Fibroblast of lung (primary cell): ENCODE measurements around the gene PCGF6. TPM values are rescaled to one million over a fixed set of nuclear protein-coding genes. Genes with fewer than 3 reads are reported as not detected.
"Not testable (repeated sequence)": the region's sequence is repeated elsewhere in the genome, so short reads cannot be mapped to it uniquely, and the experiment has no call there.

Experiments
- DNase-seq, 2 donors: peaks; one replicate each; pipeline versions ENCODE4 v3.0.0 to v3.0.0-alpha.2; 2010; ENCODE audit warnings: low read depth in 2 of 2
- H2AFZ ChIP-seq: 2 replicates; pipeline ENCODE4 v1.5.1; 2012; ENCODE audit warnings: low read length, control low read depth, inconsistent platforms
- H3K27ac ChIP-seq: 2 replicates; pipeline ENCODE4 v1.5.1; 2011; ENCODE audit warnings: low read length, control low read depth; ENCODE audit not compliant: insufficient read depth
- H3K27me3 ChIP-seq: 2 replicates; pipeline ENCODE4 v1.5.1; 2011; ENCODE audit warnings: mild to moderate bottlenecking, low read length; ENCODE audit not compliant: control insufficient read depth, insufficient read depth
- H3K36me3 ChIP-seq: 2 replicates; pipeline ENCODE4 v1.5.1; 2011; ENCODE audit warnings: low read length; ENCODE audit not compliant: control insufficient read depth, insufficient read depth
- H3K4me1 ChIP-seq: 2 replicates; pipeline ENCODE4 v1.5.1; 2011; ENCODE audit warnings: low read length; ENCODE audit not compliant: control insufficient read depth, insufficient read depth; ENCODE audit errors: extremely low read depth
- H3K4me2 ChIP-seq: 2 replicates; pipeline ENCODE4 v1.5.1; 2011; ENCODE audit warnings: low read length, control low read depth; ENCODE audit not compliant: insufficient read depth; ENCODE audit errors: extremely low read depth
- H3K4me3 ChIP-seq, 4 experiments: fragments of 200-600 bp in 1 of 4; sonication (generic) in 1 of 4; replicated peaks in 1 of 4; 2 replicates each; pipeline ENCODE4 v1.5.1; 2011 to 2016; ENCODE audit warnings: low read length in 4 of 4, low read depth in 3 of 4, mild to moderate bottlenecking in 3 of 4, control low read depth in 2 of 4, inconsistent platforms in 1 of 4, mixed read lengths in 1 of 4; ENCODE audit not compliant: insufficient read depth in 1 of 4; ENCODE audit errors: control extremely low read depth in 1 of 4
- H3K79me2 ChIP-seq: 2 replicates; pipeline ENCODE4 v1.5.1; 2012; ENCODE audit warnings: mild to moderate bottlenecking, low read length, inconsistent platforms; ENCODE audit not compliant: control insufficient read depth, insufficient read depth
- H3K9ac ChIP-seq: 2 replicates; pipeline ENCODE4 v1.5.1; 2011; ENCODE audit warnings: mild to moderate bottlenecking, low read length, control low read depth; ENCODE audit not compliant: insufficient read depth
- H3K9me3 ChIP-seq: 2 replicates; pipeline ENCODE4 v1.5.1; 2012; ENCODE audit warnings: low read depth, low read length; ENCODE audit not compliant: control insufficient read depth, insufficient read depth
- H4K20me1 ChIP-seq: 2 replicates; pipeline ENCODE4 v1.5.1; 2011; ENCODE audit warnings: low read length; ENCODE audit not compliant: control insufficient read depth, insufficient read depth; ENCODE audit errors: extremely low read depth
- CTCF ChIP-seq, 2 donors: IDR thresholded peaks in 1 of 2; conservative IDR thresholded peaks in 1 of 2; 1 replicate in 1 of 2; 2 replicates in 1 of 2; pipeline ENCODE4 v1.5.1; 2011 to 2012; ENCODE audit warnings: low read length in 2 of 2, control low read depth in 1 of 2, inconsistent platforms in 1 of 2, low read depth in 1 of 2, mild to moderate bottlenecking in 1 of 2
- EZH2 ChIP-seq: IDR thresholded peaks from 2 replicates; pipeline ENCODE4 v1.5.1; 2012; ENCODE audit warnings: low read length, control low read depth, mild to moderate bottlenecking; ENCODE audit errors: missing control alignments
- polyA plus RNA-seq, 2 donors: library from polyadenylated mRNA; depleted of rRNA in 1 of 2; stranded (reverse) in 1 of 2; unstranded in 1 of 2; fragments of >200 nt; gene quantifications; 2 replicates each; pipeline ENCODE4 v1.2.1, GENCODE V29; 2011 to 2012; ENCODE audit warnings: missing spikeins in 1 of 2
- total RNA-seq: library from RNA; depleted of rRNA; stranded (reverse); fragments of >200 nt; gene quantifications from 2 replicates; pipeline ENCODE4 v1.2.1, GENCODE V29; 2014

Gene PCGF6
- total and polyA plus RNA-seq, 2 donors (not counting 1 experiment from before 2014, with no cell fraction given), result 8.9 to 13.2 TPM

- DNase-seq, result no peak
- Histone ChIP-seq H3K27me3 (peaks cover 4% of the 10 kb centered on the region), H3K9ac (no peak overlapping the region), H2AFZ (no peak overlapping the region), H4K20me1 (no peaks in the 10 kb centered on the region), H3K4me3 (no peak overlapping the region), H3K4me2 (no peak overlapping the region), H3K4me1 (no peaks in the 10 kb centered on the region), H3K79me2 (no peaks in the 10 kb centered on the region), H3K27ac (no peak overlapping the region), H3K9me3 (no peaks in the 10 kb centered on the region), H3K36me3 (no peaks in the 10 kb centered on the region)
- TF ChIP-seq CTCF (conservative IDR thresholded peaks at IDR 0.05 in 1 of 2, IDR thresholded peaks at IDR 0.05 in 1 of 2; ENCODE audit: low read depth in 1 of 2, low read length in 2 of 2) (no peak), EZH2 (no peak)
Measured at GRCh38 chr10:103259989-103260388, 91.0 kb downstream of the PCGF6 start.

- H4K20me1 ChIP-seq, H3K9me3 ChIP-seq, H3K4me1 ChIP-seq, H3K36me3 ChIP-seq, H3K9ac ChIP-seq, H3K27ac ChIP-seq, H3K4me3 ChIP-seq, H2AFZ ChIP-seq, H3K79me2 ChIP-seq, H3K27me3 ChIP-seq, DNase-seq, H3K4me2 ChIP-seq: not testable (repeated sequence)
Measured at GRCh38 chr10:103258928-103259327, 92.0 kb downstream of the PCGF6 start.

- Histone ChIP-seq H3K27me3 (peaks cover 4% of the 10 kb centered on the region), H4K20me1 (no peaks in the 10 kb centered on the region), H2AFZ (no peak overlapping the region), H3K4me1 (no peaks in the 10 kb centered on the region), H3K9me3 (no peaks in the 10 kb centered on the region), H3K79me2 (no peaks in the 10 kb centered on the region), H3K36me3 (no peaks in the 10 kb centered on the region), H3K9ac (no peak overlapping the region), H3K4me3 (no peak overlapping the region), H3K27ac (no peak overlapping the region), H3K4me2 (no peak overlapping the region)
- TF ChIP-seq EZH2, result no peak
- no peak for TF ChIP-seq CTCF (conservative IDR thresholded peaks at IDR 0.05 in 1 of 2, IDR thresholded peaks at IDR 0.05 in 1 of 2; ENCODE audit: low read depth in 1 of 2, low read length in 2 of 2)
- no peak for DNase-seq
Measured at GRCh38 chr10:103257812-103258211, 93.1 kb downstream of the PCGF6 start.

- no peak for TF ChIP-seq EZH2
- TF ChIP-seq CTCF (conservative IDR thresholded peaks at IDR 0.05 in 1 of 2, IDR thresholded peaks at IDR 0.05 in 1 of 2; ENCODE audit: low read depth in 1 of 2, low read length in 2 of 2), result no peak
- H3K4me1 ChIP-seq, result no peaks in the 10 kb centered on the region
- no peak for DNase-seq
- no peak overlapping the region for H3K4me3 ChIP-seq
- H3K9me3 ChIP-seq, result no peaks in the 10 kb centered on the region
- H3K27me3 ChIP-seq, result no peaks in the 10 kb centered on the region
- H3K36me3 ChIP-seq, result no peaks in the 10 kb centered on the region
- no peaks in the 10 kb centered on the region for H3K79me2 ChIP-seq
- no peak overlapping the region for H3K9ac ChIP-seq
- H4K20me1 ChIP-seq, result no peaks in the 10 kb centered on the region
- no peak overlapping the region for H3K4me2 ChIP-seq
- H3K27ac ChIP-seq, result no peak overlapping the region
- H2AFZ ChIP-seq, result no peak overlapping the region
Measured at GRCh38 chr10:103256613-103257012, 94.3 kb downstream of the PCGF6 start.
